ENCODE measurements around the gene UNC5A.

DNA sequence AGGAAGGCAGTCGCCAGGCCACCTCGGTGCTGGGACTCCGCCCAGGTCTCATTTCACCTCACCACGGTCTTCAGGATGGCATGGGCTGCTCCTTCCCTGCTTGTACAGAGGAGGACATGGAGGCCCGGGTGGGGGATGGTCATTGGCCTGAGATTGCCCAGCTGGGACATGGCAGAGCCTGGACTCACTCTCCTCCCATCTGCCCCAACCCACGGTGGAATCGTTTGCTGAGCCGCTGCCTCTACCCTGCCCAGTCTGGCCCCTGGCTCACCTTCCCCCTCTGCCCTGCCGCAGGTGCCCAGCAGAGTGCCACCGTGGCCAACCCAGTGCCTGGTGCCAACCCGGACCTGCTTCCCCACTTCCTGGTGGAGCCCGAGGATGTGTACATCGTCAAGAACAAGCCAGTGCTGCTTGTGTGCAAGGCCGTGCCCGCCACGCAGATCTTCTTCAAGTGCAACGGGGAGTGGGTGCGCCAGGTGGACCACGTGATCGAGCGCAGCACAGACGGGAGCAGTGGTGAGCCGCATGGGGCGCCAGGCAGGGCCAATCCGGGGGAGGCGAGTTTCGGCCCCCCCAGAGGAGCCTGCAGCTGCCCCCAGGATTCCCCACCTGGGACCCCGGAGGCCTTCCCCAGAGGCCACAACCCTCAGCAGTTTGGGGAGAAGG, 52.1 kb downstream of the UNC5A start:
- TF ChIP-seq ASH2L (IDR thresholded peaks at IDR 0.05; ENCODE audit: borderline replicate concordance, low read depth) (no peak), MYC (IDR thresholded peaks at IDR 0.05; ENCODE audit: insufficient read depth, insufficient read length, insufficient replicate concordance, low read length, severe bottlenecking) (no peak), HDAC2 (IDR thresholded peaks at IDR 0.05) (no peak), PML (IDR thresholded peaks at IDR 0.05; ENCODE audit: low read length) (no peak), KDM1A (IDR thresholded peaks at IDR 0.05; ENCODE audit: borderline replicate concordance) (no peak), RB1 (IDR thresholded peaks at IDR 0.05; ENCODE audit: borderline replicate concordance) (no peak), TARDBP (IDR thresholded peaks at IDR 0.05; ENCODE audit: borderline replicate concordance) (no peak), FOXM1 (IDR thresholded peaks at IDR 0.05; ENCODE audit: low read depth, low read length) (no peak), EZH2 (IDR thresholded peaks at IDR 0.05; ENCODE audit: borderline replicate concordance, control insufficient read depth, low read depth, low read length) (no peak), CHD2 (IDR thresholded peaks at IDR 0.05; ENCODE audit: borderline replicate concordance, low read depth, low read length) (no peak), KLF5 (IDR thresholded peaks at IDR 0.05; ENCODE audit: partially characterized antibody) (no peak)
- TF ChIP-seq, protein P1, sequence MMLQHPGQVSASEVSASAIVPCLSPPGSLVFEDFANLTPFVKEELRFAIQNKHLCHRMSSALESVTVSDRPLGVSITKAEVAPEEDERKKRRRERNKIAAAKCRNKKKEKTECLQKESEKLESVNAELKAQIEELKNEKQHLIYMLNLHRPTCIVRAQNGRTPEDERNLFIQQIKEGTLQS (IDR thresholded peaks at IDR 0.05; ENCODE audit: borderline replicate concordance, extremely low read depth, low read depth, low read length) = no peak
- TF ChIP-seq, protein P2, sequence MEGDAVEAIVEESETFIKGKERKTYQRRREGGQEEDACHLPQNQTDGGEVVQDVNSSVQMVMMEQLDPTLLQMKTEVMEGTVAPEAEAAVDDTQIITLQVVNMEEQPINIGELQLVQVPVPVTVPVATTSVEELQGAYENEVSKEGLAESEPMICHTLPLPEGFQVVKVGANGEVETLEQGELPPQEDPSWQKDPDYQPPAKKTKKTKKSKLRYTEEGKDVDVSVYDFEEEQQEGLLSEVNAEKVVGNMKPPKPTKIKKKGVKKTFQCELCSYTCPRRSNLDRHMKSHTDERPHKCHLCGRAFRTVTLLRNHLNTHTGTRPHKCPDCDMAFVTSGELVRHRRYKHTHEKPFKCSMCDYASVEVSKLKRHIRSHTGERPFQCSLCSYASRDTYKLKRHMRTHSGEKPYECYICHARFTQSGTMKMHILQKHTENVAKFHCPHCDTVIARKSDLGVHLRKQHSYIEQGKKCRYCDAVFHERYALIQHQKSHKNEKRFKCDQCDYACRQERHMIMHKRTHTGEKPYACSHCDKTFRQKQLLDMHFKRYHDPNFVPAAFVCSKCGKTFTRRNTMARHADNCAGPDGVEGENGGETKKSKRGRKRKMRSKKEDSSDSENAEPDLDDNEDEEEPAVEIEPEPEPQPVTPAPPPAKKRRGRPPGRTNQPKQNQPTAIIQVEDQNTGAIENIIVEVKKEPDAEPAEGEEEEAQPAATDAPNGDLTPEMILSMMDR (IDR thresholded peaks at IDR 0.05 in 2 of 3, conservative IDR thresholded peaks at IDR 0.05 in 1 of 3; ENCODE audit: control insufficient read depth in 2 of 3, extremely low read depth in 1 of 3, insufficient read depth in 1 of 3, low read depth in 3 of 3, low read length in 3 of 3) = no peak

Measured in GM12878 (cell line).